DMS 273 treated with DMSO at 0.1 percent for 48 hours (cell line): Measurements from ENCODE around the gene BABAM2.

Experiments used
- DNase-seq: peaks from one replicate; lab custom pipeline; 2025; lab: John Stamatoyannopoulos, UW

Gene BABAM2

GRCh38 chr2:28282248-28282647 lies 391.7 kb downstream of the BABAM2 start:
- no peak for DNase-seq

GRCh38 chr2:28282861-28283646 lies 392.5 kb downstream of the BABAM2 start:
- DNase-seq = no peak

DNA sequence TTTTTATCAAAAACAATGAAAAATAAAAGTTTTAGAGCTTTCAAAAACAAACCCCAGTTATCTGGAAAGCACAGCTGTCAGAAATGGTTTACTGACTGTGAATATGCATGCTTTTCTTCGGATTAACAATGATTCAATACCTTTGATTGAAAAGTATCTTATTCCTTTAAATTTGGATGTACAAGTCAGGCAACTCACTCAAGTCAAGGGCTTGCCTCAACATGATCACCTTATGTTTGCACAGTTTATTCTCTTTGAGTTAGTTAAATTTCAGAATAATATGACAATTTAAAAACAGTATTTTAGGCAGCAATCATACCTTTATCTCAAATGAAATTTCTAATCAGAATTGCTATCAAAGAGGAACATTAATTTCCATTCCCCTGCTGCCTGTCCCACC lies 393.3 kb downstream of the BABAM2 start:
- DNase-seq = no peak

DNA sequence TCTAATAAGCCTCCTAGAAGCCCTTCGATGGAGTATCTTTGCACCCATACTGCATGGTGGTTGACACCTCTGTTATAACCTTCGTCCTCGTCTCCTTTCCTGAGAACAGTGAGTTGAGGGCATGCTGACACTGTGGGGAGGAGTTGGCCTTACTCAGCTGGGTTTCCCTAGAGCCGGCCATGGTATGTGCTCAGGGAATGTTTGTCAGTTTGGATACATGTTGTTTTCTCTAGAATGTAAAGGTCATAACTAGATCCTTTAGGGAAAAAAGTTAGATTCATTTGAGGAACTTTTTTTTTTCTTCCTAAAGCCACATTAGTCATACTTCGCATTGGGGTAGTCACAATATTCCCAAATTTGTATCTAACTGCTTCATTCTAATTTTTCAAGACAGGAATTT lies 396.1 kb downstream of the BABAM2 start:
- no peak for DNase-seq

DNA sequence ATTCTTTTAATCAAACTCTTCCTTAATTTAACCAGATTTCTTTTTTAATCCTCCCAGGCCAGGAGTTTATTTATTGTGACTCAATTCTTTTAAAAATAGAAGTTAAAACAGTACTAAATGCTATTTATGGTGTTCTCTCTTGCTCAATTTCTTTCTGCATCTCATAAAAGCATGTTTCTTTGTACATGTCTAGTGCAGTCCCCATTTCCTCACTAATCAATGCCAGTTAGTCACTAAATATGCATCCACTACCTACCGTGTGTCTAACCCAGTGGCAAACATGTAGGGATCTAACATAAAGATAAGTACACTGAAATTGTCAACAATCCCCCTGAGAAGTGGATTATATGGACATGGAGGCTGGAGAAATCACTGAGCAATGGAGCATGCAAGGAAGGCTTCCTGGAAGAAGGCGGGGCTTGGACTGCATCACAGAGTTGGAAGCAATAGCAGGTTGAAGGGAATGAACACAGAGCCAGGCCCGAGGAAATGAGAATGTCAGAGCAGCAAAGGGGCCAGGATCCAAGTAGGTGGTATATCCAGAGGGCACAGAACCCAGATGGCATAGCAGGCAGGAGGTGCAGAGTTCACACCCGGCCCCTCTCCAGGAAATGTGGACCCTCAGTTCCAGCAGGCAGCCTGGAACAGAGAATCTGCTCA lies 396.9 kb downstream of the BABAM2 start:
- DNase-seq = no peak

- no peak for DNase-seq
Observed at GRCh38 chr2:28288620-28289019, 398.1 kb downstream of the BABAM2 start.

GRCh38 chr2:28291811-28292440 lies 401.4 kb downstream of the BABAM2 start:
- DNase-seq = no peak

DNA sequence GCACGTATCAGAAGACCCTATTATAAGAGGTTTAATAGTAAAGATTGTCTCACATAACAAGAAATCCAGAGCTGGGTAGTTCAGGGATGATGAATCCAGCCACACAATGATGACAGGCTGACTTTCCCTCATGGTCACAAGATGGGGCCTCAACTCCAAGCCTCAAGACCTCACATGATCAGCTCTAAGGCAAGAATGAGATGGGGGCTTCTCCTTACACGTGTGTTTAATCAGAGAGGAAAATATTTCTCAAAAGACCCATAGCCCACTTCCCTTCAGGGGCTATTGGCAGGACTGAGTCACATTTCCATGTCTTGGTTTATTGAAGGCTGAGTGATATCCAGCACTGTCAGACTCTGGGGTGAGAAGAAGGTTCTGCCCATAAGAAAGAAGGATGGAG lies 402.0 kb downstream of the BABAM2 start:
- no peak for DNase-seq

DNA sequence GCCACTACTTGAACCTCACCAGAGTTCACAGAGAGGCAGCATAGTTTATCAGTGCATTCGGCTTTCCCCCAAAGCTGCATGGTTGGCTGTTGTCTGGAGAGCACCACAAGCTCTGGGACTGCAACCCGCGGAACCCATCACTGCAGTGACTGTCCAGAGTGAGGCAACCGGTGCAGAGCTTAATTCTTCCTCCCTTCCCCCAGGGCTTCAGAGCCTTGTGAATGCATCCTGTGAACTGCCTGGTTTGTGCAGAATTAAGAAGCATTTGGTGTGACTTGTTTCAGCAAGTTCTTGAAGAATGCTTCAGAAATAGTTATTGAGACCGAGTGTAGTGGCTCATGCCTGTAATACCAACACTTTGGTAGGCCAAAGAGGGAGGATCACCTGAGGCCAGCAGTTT lies 402.9 kb downstream of the BABAM2 start:
- no peak for DNase-seq

DNA sequence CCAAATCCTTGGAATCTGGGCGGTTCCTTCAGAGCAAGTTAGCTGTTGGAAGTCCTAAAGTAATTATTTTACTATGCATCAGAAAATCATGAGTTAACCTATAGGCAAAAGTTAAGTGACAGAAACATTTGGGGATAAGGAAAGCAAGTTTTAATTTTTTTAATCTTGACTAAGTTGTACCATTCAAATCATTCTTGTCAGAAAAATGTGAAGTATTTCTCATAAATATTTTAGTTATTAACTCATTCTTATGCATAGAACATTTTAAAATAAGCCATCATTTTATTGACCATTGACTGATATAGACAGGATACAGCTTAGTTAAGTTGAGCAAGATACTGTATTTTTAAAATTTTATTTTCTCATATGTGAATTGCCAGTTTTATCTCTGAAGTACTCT lies 403.9 kb downstream of the BABAM2 start:
- DNase-seq = no peak

- DNase-seq = no peak
Observed at GRCh38 chr2:28296243-28296642, 405.7 kb downstream of the BABAM2 start.

DNA sequence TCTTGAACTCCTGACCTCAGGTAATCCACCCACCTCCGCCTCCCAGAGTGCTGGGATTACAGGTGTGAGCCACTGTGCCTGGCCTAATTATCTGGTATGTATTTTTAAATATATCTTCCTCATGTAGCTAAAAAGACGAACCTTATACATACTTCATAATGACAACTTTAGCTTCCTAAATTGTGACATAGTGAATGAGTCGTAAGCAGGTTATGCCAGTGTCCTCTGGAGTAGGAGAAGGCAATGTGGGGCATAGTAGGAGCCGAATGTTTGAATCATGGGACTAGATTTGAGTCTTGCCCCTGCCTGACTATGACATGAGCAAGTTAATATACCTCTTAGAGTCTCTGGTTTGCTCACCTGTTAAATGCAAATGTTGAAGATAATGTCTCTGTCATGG lies 406.4 kb downstream of the BABAM2 start:
- no peak for DNase-seq

DNA sequence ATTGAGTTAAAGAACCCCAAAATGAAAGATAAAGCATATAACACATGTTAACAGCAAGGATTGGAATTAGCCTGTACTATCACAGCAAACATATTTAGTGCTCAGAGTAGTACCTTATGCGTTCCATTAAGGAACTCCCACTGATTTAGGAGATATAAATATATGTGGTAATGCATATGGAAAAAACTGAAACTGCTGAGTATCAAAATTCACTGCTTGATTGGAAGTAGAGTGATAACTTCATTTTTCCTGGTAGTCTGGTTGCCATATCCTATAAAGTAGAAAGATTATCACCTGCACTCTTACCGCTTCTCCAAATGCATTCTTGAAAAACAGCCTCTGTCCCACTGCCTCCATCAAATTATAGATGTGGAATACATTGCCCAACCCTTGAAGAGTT lies 407.0 kb downstream of the BABAM2 start:
- DNase-seq = no peak

DNA sequence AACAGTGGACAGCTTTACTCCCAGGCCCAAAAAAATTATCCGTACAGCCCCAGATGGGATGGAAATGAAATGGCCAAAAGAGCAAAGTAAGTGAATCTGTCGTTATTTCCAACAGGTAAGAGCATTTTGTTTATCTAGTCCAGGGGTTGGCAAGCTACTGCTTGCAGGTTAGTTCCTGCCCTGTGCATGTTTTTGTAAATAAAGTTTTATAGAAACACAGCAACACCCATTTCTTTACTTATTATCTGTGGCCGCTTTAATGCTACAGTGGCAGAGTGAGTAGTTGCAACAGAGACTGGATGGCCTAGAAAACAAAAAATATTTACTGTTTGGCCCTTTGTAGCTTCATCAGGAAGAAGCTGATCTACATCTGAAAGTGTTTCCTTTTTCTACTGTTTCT lies 407.9 kb downstream of the BABAM2 start:
- DNase-seq = no peak

DNA sequence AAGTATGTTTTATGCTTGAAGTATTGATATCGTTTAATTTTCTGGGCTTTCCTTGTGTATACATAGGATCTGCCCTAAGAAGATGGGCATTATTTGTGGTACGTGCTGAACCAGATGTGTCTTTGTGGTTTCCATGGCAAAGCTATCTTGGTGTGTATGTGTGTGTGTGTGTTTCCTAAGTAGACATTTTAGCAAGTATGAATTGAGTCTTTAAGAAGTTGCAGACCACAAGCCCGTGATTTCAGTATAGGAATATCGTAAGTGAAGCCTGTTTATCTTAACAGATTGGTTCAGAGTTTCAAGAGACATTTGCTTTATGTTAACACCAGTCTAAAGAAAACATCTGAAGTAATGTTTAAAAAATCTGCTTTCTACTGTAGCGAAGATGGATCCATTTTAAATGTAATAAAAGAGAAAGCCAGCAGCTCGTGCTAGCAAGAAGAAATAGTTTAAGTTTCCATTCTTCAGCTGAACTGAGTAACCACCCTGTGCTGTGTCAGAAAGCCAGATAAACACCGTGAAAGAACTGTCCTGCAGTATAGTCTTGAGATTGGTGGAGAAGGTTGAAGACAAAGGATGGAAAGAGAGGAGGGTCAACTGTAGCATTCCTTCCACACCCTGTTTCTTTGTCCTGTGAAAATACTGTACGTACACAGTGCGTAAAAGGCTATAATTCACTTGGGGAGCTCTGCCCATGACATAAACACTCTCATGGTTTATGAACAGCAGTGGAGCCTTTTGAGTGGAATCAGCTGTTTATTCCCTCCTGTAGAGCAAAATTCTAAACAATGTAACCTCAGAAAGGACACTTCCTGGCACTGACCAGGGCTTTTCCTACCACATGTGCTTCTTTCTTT lies 410.2 kb downstream of the BABAM2 start:
- DNase-seq = no peak

GRCh38 chr2:28305202-28305601 lies 414.7 kb downstream of the BABAM2 start:
- no peak for DNase-seq

DNA sequence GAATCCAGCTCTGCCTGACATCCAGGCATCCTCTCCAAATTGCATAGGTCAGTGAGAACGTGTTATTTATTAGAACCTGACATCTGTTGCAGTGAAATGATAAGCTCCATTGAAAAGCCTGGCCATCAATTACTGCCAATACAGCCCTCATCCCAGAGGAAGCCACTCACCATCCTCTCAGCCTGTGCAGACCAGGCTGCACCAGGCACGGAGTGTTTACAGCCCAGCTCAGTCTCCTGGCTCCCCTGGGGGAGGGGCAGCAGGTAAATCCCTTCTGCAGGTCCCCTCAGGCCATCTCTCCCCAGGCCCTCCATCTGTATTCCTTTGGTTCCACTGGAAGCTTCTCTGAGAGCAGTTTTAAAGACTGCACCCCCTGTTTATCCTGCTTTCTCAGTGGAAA lies 419.6 kb downstream of the BABAM2 start:
- DNase-seq = no peak

DNA sequence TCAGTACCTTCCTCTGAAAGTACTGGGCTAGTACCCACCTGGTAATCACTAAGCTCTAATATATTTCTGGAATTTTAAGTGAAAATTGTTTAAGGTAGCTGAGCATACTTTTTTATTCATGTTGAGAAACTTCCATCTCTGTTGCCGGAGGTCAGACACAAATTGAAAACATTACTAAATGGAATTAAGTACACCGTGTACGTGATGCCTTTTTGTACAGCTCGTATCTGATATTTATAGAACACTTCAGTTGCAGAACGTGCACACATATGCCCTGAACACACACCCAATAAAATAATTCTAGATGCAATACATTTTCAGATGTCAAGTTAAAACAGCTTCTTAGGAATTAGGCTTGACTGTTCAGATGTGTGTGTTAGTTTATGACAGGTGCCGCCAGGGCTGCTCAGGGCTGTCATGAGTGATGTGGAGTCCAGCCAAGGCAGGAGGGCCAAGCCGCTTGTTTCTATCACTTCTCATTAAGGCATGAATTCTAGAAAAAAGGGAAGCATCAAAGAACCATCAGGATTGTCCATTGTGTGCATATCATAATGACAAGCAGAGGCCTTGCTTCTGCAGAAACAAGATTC lies 421.2 kb downstream of the BABAM2 start:
- DNase-seq = no peak

DNA sequence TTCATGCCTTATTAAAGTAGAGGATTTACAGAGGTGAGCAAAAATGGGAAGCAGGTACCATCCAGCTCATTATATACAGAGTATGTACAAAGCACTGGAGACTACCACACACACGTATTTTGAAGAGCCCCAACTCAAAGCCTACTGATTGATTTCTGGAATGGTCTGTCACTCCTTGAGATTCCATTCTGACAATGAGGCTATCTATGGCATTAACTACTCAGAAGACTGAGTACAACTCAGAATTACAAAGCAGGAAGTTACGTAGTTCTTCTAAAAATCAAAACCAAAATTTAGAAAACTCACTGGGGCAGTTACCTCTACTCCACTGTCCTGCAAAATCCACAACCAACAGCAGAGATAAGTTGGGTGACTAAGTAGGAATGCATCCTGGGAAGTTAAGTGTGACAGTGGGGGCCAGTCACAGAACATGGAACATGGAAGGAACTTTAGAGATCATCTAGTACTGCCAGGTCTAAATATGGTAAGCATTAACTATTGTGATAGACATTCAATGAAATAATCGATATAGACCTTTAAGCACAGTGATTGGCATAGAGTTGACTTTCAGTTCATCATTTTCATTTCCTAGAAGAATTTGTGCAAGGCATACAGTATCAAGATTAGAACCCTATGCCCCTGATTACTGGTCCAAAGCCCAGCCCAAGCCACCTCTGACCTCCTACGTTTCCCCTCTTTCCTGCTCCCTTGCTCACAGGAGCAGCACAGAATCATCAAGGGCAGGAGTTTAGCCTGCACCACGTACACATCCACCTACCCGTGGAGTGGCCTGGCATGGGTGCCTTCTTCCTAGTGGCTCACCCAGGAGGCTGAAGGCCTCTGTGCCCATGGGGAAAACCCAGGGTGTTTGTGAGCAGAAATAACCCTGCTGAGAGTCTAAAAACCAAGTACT lies 422.0 kb downstream of the BABAM2 start:
- DNase-seq = no peak

DNA sequence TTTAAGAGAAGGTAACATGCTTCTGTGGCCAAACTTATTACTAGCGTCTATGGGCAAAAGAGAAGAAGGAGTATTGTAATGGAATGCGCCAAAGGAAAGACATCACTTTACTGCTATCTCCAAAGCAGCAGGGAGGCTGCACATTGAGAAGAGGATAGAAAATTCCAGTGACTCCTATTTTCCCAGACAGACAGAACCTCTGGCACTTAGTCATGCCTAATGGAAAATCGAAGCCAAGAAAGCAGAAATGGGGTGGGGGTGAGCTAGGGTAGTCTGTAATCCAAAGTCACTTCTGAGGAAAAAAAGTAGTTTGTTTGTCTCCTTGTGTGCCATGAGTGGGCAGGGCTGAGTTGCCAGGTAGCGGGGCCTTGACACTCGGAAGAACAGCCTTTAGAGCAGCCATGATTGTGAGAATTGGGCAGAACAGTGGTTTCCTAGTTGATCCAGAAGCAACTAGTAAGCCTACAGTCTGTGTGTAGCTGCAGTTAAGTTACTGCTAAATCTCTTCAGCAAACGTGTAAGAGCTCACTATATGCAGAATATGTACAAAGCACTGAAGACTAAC lies 422.8 kb downstream of the BABAM2 start:
- no peak for DNase-seq

- DNase-seq = no peak
Observed at GRCh38 chr2:28314968-28315367, 424.4 kb downstream of the BABAM2 start.
